Loucy (cell line): ENCODE measurements around the gene SMYD1.
"Not testable (repeated sequence)": the region's sequence is repeated elsewhere in the genome, so short reads cannot be mapped to it uniquely, and the experiment has no call there.

Experiments used
- H2AFZ ChIP-seq: fragments of 200-600 bp; sonication (generic); 2 replicates; pipeline ENCODE4 v1.6.0; 2016; ENCODE audit warnings: antibody characterized with exemption, mild to moderate bottlenecking, low read length, moderate library complexity
- H3F3A ChIP-seq: fragments of 200-600 bp; 2 replicates; pipeline ENCODE4 v1.6.0; 2016; ENCODE audit warnings: antibody characterized with exemption, low read depth, mild to moderate bottlenecking
- H3K27me3 ChIP-seq: fragments of 200-600 bp; sonication (generic); 2 replicates; pipeline ENCODE4 v1.6.1; 2014; ENCODE audit warnings: low read length, mild to moderate bottlenecking; ENCODE audit not compliant: insufficient read depth, poor library complexity, severe bottlenecking
- H3K36me3 ChIP-seq: fragments of 200-600 bp; sonication (generic); 2 replicates; pipeline ENCODE4 v1.6.1; 2016; ENCODE audit warnings: low read length; ENCODE audit not compliant: insufficient read depth
- H3K4me1 ChIP-seq: fragments of 200-600 bp; sonication (generic); 2 replicates; pipeline ENCODE4 v1.5.1; 2014; ENCODE audit warnings: low read length, mild to moderate bottlenecking; ENCODE audit not compliant: insufficient read depth, poor library complexity, severe bottlenecking
- H3K4me2 ChIP-seq: fragments of 200-600 bp; sonication (generic); 2 replicates; pipeline ENCODE4 v1.6.0; 2014; ENCODE audit warnings: antibody characterized with exemption, low read length, low read depth, mild to moderate bottlenecking; ENCODE audit not compliant: poor library complexity, severe bottlenecking
- H3K4me3 ChIP-seq: fragments of 200-600 bp; sonication (generic); 2 replicates; pipeline ENCODE4 v1.5.1; 2014; ENCODE audit warnings: low read length, mild to moderate bottlenecking, mixed read lengths; ENCODE audit not compliant: poor library complexity, severe bottlenecking
- H3K79me2 ChIP-seq: fragments of 200-600 bp; sonication (generic); 2 replicates; pipeline ENCODE4 v1.6.1; 2014; ENCODE audit warnings: low read length; ENCODE audit not compliant: insufficient read depth
- H3K9ac ChIP-seq: fragments of 200-600 bp; sonication (generic); 2 replicates; pipeline ENCODE4 v1.6.0; 2014; ENCODE audit warnings: mild to moderate bottlenecking, low read depth, low read length, moderate library complexity; ENCODE audit not compliant: poor library complexity, severe bottlenecking
- H3K9me2 ChIP-seq: fragments of 200-600 bp; sonication (generic); replicated peaks from 2 replicates; pipeline ENCODE4 v1.6.1; 2016; ENCODE audit warnings: low read depth, low read length, mixed read lengths
- H3K9me3 ChIP-seq: fragments of 200-600 bp; sonication (generic); 2 replicates; pipeline ENCODE4 v1.6.1; 2014; ENCODE audit warnings: mild to moderate bottlenecking, antibody characterized with exemption, low read length, low read depth; ENCODE audit not compliant: insufficient read depth
- H4K20me1 ChIP-seq: fragments of 200-600 bp; sonication (generic); 2 replicates; pipeline ENCODE4 v1.6.0; 2014; ENCODE audit warnings: antibody characterized with exemption, low read length, mild to moderate bottlenecking; ENCODE audit not compliant: insufficient read depth, poor library complexity, severe bottlenecking
- CTCF ChIP-seq: fragments of 200-600 bp; sonication (generic); conservative IDR thresholded peaks from 2 replicates; pipeline ENCODE4 v1.5.1; 2014; ENCODE audit warnings: mild to moderate bottlenecking, antibody characterized with exemption, low read length
- EZH2phosphoT487 ChIP-seq: fragments of 200-600 bp; IDR thresholded peaks from 2 replicates; pipeline ENCODE4 v1.6.1; 2018; ENCODE audit warnings: antibody characterized with exemption, mild to moderate bottlenecking, moderate library complexity, borderline replicate concordance

Gene SMYD1

DNA sequence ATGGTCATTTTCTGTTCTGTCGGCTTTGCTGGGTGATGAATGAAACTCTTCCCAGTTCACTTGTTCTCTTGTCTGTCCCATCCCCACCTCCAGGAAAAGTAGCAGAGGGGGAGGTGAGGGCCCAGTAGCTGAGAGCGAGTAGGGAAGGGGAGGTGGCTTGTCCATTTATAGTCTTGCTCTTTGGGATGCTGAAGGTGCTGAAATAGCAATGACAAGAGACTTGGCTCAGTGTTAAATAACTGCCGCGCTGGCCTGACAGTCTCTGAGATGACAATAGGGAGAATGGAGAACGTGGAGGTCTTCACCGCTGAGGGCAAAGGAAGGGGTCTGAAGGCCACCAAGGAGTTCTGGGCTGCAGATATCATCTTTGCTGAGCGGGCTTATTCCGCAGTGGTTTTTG lies at the start of gene SMYD1:
Gene SMYD1 (plus strand): TSS at position 228 of the 400 bp plus-strand sequence. CDS start 40 bp downstream, at position 268.
- no peak within 1 kb of the TSS for H3K4me2 ChIP-seq
- no peak within 1 kb of the TSS for H2AFZ ChIP-seq
- no peaks in the 10 kb centered on the region for H3K36me3 ChIP-seq
- H3F3A ChIP-seq: no peaks in the 10 kb centered on the region
- no peak within 1 kb of the TSS for H3K4me3 ChIP-seq
- H3K9ac ChIP-seq: no peak within 1 kb of the TSS
- H3K9me3 ChIP-seq: no peaks in the 10 kb centered on the region
- H3K27me3 ChIP-seq: no peaks in the 10 kb centered on the region
- no peak for TF ChIP-seq EZH2phosphoT487
- no peak for TF ChIP-seq CTCF
- no peaks in the 10 kb centered on the region for H3K79me2 ChIP-seq
- no peaks in the 10 kb centered on the region for H4K20me1 ChIP-seq
- no peaks in the 10 kb centered on the region for H3K4me1 ChIP-seq
- no peaks in the 10 kb centered on the region for H3K9me2 ChIP-seq

GRCh38 chr2:88018077-88018805 lies 49.4 kb upstream of the SMYD1 start:
- not testable (repeated sequence) for H3F3A ChIP-seq, H3K4me3 ChIP-seq, H3K4me1 ChIP-seq, H3K9me2 ChIP-seq, H2AFZ ChIP-seq, H3K9ac ChIP-seq, H3K79me2 ChIP-seq, H3K4me2 ChIP-seq, H3K36me3 ChIP-seq, H3K27me3 ChIP-seq, H4K20me1 ChIP-seq, H3K9me3 ChIP-seq

DNA sequence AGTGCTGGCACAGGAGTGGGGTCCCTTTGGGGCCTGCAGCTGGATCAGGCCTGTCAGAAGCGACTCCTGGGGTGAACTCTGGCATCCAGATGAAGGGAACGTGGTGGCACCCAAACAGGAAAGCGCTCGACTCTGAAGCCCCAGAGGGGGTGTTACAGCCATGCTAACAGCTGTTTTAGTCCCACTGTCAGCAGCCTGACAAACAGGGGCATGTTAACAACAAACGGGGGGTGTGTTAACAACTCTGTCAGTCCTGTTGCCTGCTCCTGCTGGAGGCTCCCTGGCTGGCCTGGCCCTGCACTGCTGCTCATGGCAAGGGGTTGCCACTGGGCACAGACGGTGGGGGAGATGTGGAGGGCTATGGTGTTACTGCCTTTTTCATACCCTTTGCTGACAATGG lies 48.7 kb upstream of the SMYD1 start:
- Histone ChIP-seq H3K36me3 (no peaks in the 10 kb centered on the region), H3K4me2 (no peak overlapping the region), H3K9me3 (no peaks in the 10 kb centered on the region; the same call in 1 of the 2 replicates), H3K9me2 (no peaks in the 10 kb centered on the region), H4K20me1 (no peaks in the 10 kb centered on the region), H2AFZ (no peak overlapping the region), H3K27me3 (no peaks in the 10 kb centered on the region), H3F3A (no peaks in the 10 kb centered on the region), H3K9ac (no peak overlapping the region), H3K4me1 (no peaks in the 10 kb centered on the region), H3K79me2 (no peaks in the 10 kb centered on the region), H3K4me3 (no peak overlapping the region)
- TF ChIP-seq EZH2phosphoT487 (no peak), CTCF (no peak)

- Histone ChIP-seq H3K9me3 (no peaks in the 10 kb centered on the region; the same call in 1 of the 2 replicates), H3K4me1 (no peaks in the 10 kb centered on the region), H4K20me1 (no peaks in the 10 kb centered on the region), H3K4me3 (no peak overlapping the region), H2AFZ (no peak overlapping the region), H3K36me3 (no peaks in the 10 kb centered on the region), H3K27me3 (no peaks in the 10 kb centered on the region), H3K4me2 (no peak overlapping the region), H3K79me2 (no peaks in the 10 kb centered on the region), H3K9me2 (no peaks in the 10 kb centered on the region), H3K9ac (no peak overlapping the region), H3F3A (no peaks in the 10 kb centered on the region)
- TF ChIP-seq CTCF (no peak), EZH2phosphoT487 (no peak)
Observed at GRCh38 chr2:88019985-88020384, 47.6 kb upstream of the SMYD1 start.
